Cardiac fibroblast (primary cell): Measurements from ENCODE around the gene ZNF212.
"Not testable (repeated sequence)": the region's sequence is repeated elsewhere in the genome, so short reads cannot be mapped to it uniquely, and the experiment has no call there.

ENCODE experiments used
- DNase-seq, 2 donors: peaks; one replicate each; pipeline versions ENCODE4 v3.0.0 to v3.0.0-alpha.2; 2010; ENCODE audit warnings: low read depth in 2 of 2
- H3K4me3 ChIP-seq, 2 donors: replicated peaks in 1 of 2; 1 replicate in 1 of 2; 2 replicates in 1 of 2; pipeline ENCODE4 v1.5.1; 2011; ENCODE audit warnings: low read depth in 2 of 2, low read length in 2 of 2, mild to moderate bottlenecking in 2 of 2, moderate library complexity in 1 of 2
- CTCF ChIP-seq: IDR thresholded peaks from one replicate; pipeline ENCODE4 v1.5.1; 2011; ENCODE audit warnings: low read depth, mild to moderate bottlenecking, low read length, inconsistent platforms

Gene ZNF212

GRCh38 chr7:149220534-149220933, 18.9 kb upstream of the ZNF212 start:
- H3K4me3 ChIP-seq: no peak overlapping the region
- no peak for TF ChIP-seq CTCF
- DNase-seq: peak; percentile 56

- TF ChIP-seq CTCF: no peak
- no peak for DNase-seq
- no peak overlapping the region for H3K4me3 ChIP-seq
Measured at GRCh38 chr7:149223176-149223575, 16.3 kb upstream of the ZNF212 start.

- no peak for DNase-seq
- H3K4me3 ChIP-seq: no peak overlapping the region
- TF ChIP-seq CTCF: no peak
Measured at GRCh38 chr7:149223761-149224160, 15.7 kb upstream of the ZNF212 start.

GRCh38 chr7:149224352-149224751, 15.1 kb upstream of the ZNF212 start:
- no peak for DNase-seq
- no peak for TF ChIP-seq CTCF
- H3K4me3 ChIP-seq: no peak overlapping the region

GRCh38 chr7:149225106-149225505, 14.3 kb upstream of the ZNF212 start:
- no peak overlapping the region for H3K4me3 ChIP-seq
- TF ChIP-seq CTCF: no peak
- DNase-seq: no peak

GRCh38 chr7:149225656-149226055, 13.8 kb upstream of the ZNF212 start:
- TF ChIP-seq CTCF: no peak
- DNase-seq: no peak
- H3K4me3 ChIP-seq: no peak overlapping the region

GRCh38 chr7:149226366-149226765, 13.1 kb upstream of the ZNF212 start:
- not testable (repeated sequence) for H3K4me3 ChIP-seq, DNase-seq
